Posterior vena cava (tissue), 2 donors: ENCODE data around the gene RIC8B. TPM values are rescaled to one million over a fixed set of nuclear protein-coding genes. Genes with fewer than 3 reads are reported as not detected.
"Not testable (repeated sequence)": the region's sequence is repeated elsewhere in the genome, so short reads cannot be mapped to it uniquely, and the experiment has no call there.

ENCODE experiments used
- DNase-seq: peaks from one replicate; pipeline ENCODE4 v3.0.0-alpha.2; 2020; ENCODE audit warnings: low spot score
- intact Hi-C, 2 donors: fragments of 100-400 bp; cut with DNase I; formaldehyde crosslinking; loops; one replicate each; pipeline versions ENCODE4 v1.14.1 to v1.14.2; 2022 to 2023
- total RNA-seq, 2 donors: library from RNA; stranded (reverse); fragmentation: NEBNext Ultra II Directional; extraction: Animal tissue kit (Norgen Biotek cat#: 25700); gene quantifications; one replicate each; pipeline ENCODE4 v1.2.1, GENCODE V29; 2021
- donor health status: DM: yes; HTN: yes; CAD: no.
- donor health status: DM: yes; HTN: yes; CAD: no.

Gene RIC8B
- total RNA-seq, 2 donors from 2014 or later: 20.2 to 23.8 TPM

DNA sequence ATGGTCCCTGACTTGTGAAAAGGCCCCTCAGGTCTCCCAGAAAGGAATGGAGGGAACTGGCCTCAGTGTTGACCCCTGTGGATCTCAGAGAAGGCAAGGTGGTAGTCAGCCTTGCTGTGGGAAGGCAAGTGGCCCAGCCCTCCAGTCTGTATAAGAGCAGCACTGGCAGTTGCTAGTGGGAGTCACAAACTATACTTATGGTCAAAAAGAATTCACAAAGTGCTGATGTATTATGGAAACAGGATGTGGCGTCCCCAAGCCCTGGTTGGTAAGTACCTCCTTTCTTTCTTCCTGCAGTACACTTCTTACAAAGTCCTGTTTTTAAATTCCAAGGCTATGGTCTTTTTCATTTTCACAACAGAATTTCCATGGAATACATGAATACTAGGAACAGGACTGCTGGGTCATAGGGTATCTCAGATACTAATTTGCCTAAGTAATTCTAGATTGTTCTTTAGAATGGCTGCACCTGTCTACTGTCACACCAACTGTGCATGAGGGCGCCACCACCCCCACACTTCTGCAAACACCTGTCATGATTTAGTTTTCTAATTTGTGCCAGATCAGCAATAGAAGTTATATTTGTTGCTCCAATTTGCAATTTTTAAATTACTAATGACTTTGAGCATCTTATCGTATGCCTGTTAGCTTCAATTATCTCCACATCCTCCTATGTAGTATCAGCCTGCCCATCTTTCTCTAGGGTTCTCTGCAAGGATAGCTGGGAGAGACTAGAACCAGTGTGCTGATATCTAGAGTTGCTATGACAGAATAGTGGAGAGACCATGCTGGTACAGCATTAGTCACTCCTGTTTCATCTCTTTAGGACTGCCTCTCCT is 140.5 kb downstream of the RIC8B start:
- intact Hi-C loops: loop anchor here (5.0 to 10.0 kb wide), 2 partner anchors 528 to 530 kb away; no protein-coding TSS in a partner anchor
- DNase-seq: no peak

DNA sequence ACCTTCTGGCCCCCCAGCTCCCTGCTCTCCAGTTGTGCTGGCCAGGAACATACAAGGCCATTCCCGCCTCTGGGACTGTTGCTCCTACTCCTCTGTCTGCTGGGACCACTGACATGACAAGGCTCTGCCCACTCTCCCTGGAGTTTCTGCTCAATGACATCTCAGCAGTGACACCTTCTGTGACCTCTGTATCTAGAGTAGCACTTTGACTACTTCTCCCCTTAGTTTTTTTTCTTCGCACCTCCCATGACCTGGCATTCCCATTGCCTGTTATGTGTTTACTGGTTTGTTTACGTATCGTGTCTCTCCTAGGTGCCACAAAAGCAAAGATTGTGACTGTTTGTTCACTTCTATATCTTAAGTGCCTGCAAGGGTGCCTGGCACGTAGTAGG is 141.1 kb downstream of the RIC8B start:
- no peak for DNase-seq
- intact Hi-C loops: loop anchor here (5.0 to 10.0 kb wide), 2 partner anchors 528 to 531 kb away; no protein-coding TSS in a partner anchor

DNA sequence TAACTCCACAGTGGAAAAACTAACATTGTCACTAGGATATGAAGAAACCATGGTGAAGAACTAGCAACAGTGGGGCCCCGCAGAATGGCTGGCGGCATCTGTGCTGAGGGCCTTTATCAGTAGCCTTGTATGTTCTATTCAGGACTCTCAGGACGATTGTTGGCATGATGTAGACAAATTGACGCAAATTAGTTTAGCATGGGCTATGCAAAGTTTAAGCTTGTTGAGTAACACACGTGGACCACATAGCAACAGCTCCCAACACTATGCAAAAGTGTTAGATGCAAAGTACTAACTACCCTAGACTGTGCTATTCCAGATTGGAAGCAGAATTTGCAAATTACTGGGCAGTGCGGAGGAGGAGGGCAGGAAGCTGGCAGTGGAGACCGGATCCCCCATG is 143.0 kb downstream of the RIC8B start:
- intact Hi-C loops: loop anchor here (5.0 to 10.0 kb wide), 2 partner anchors 530 to 533 kb away; no protein-coding TSS in a partner anchor
- DNase-seq: no peak

DNA sequence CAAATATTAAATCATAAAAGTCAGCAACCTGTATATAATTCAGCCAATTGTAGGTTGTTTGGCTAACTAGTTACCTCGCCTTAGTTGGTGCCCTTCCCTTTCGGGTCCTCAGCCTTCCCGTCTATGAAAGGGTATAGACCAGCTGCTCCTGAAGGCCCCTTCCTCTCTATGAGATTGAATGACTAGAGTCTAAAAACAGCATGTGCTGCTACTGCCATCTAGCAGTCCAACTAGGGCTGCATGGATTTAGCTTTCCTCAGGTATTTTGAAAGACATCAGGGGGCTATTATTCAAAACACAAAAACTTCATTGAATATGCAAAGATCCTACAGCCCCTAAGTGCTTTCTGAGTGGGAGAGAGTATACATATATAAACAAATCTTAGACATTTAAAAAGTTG is 144.3 kb downstream of the RIC8B start:
- no peak for DNase-seq
- intact Hi-C loops: loop anchor here (5.0 to 10.0 kb wide), 2 partner anchors 531 to 534 kb away; no protein-coding TSS in a partner anchor

DNA sequence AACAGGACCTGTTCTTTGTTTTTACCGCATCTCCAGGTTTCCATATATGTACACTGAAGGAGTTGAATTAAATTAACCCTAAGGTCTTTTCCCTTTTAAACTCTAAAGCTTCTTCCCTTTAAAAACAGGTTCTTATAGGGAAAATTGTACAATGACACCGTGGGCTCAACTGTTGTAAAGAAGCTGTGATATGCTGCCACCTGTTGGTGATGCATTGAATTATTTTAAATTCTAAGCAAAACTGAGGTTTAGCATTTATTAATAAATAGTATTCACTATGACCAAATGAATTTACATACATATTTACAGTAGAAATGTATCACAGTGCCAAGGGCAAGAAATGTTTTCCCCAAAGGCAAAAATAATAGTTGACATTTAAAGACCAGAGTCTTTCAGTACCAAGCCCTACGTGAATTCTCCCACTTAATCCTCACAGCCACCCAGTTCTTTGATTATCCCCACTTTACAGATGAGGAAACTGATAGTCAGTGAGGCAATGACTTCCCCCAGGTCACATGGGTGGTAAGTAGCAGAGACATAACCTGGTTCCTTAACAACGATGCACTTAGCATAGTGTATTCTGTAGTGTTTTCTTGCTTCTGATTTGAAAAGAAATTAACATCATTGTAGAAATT is 145.5 kb downstream of the RIC8B start:
- DNase-seq: no peak
- intact Hi-C loops: loop anchor here (5.0 to 10.0 kb wide), 2 partner anchors 533 to 535 kb away; no protein-coding TSS in a partner anchor

DNA sequence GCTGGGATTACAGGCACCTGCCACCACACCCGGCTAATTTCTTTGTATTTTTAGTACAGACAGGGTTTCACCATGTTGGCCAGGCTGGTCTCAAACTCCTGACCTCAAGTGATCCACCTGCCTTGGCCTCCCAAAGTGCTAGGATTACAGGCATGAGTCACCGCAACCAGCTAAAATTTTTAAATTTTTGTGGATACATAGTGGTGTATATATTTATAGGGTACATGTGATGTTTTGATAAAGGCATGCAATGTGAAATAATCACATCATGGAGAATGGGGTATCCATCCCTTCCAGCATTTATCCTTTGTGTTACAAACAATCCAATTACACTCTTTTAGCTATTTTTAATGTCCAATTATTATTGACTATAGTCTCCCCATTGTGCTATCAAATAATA is 147.5 kb downstream of the RIC8B start:
- intact Hi-C loops, DNase-seq: not testable (repeated sequence)

DNA sequence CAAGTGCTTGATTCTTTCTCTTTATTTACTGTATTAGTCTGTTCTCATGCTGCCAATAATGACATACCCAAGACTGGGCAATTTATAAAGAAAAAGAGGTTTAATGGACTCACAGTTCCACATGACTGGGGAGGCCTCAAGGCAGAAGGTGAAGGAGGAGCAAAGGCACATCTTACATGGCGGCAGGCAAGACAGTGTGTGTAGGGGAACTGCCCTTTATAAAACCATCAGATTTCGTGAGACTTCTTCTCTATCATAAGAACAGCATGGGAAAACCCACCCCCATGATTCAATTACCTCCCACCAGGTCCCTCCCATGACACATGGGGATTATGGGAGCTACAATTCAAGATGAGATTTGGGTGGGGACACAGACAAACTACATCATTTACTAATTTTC is 149.1 kb downstream of the RIC8B start:
- intact Hi-C loops, DNase-seq: not testable (repeated sequence)

DNA sequence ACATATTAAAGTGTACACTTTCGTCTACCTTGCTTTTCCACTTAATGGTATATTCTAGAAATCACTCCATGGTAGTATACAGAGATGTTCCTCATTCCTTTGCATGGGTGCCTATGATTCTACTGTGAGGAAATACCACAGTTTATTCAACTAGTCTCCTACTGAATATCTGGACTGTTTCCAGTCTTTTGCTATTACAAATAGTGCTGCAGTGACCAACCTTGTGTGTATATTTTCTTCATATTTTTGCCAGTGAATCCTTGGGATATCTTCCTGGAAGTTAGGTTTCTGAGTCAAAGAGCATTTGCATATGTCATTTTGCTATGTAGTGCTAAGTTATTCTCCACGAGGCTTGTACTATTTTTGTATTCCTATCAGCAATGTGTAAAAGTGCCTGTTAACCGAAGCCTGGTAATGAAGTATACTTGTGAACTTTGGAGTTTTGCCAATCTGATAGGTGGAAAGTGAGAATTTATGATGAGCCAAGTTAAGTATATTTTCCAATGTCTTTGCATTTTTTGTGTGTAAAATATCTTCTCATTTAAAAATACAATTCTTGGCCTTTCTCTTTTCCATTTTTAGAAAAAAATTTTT is 149.9 kb downstream of the RIC8B start:
- DNase-seq: no peak
- intact Hi-C loops: no loop called here

DNA sequence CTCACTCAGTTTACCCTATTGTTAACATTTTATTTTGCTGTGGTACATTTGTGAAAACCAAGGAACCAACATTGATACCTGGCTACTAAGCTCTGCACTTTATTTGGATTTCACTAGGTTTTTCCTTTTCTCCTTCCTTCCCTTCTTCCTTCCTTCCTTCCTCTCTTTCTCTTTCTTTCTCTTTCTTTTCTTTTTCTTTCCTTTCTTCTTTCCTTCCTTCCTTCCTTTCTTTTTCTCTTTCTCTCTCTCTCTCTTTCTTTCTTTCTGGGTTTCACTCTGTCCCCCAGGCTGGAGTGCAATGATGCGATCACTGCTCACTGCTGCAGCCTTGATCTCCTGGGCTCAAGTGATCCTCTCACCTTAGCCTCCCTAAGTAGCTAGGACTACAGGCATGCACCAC is 152.2 kb downstream of the RIC8B start:
- no peak for DNase-seq
- intact Hi-C loops: no loop called here

DNA sequence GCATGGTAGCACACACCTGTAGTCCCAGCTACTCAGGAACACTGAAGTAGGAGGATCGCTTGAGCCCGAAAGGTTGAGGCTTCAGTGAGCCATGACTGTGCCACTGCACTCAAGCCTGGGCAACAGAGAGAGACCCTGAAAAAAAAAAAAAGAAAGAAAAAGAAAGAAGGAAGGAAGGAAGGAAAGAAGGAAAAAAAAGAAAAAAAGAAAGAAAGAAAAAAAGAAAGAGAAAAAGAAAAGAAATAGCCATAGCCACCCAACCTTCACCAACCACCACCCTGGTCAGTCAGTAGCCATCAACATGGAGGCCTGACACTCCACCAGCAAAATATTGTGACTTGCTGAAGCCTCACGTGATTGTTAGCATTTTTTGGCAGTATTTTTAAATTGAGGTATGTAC is 159.8 kb downstream of the RIC8B start:
- intact Hi-C loops: no loop called here
- DNase-seq: no peak

Other genes starting within 250 kb of the RIC8B start
- not detected for gene RFX4, start 191.7 kb upstream of the RIC8B start, total RNA-seq
- gene TMEM263, start 181.2 kb downstream of the RIC8B start, total RNA-seq: 10 to 100 TPM; 57.0 to 57.4 TPM
- 10 to 100 TPM in 1 of 2 donors, 1 to 10 TPM in 1; 8.3 to 10.4 TPM for gene MTERF2, start 212.5 kb downstream of the RIC8B start, total RNA-seq